ENCODE measurements around the gene ACTR3.

The ACTR3 gene

DNA sequence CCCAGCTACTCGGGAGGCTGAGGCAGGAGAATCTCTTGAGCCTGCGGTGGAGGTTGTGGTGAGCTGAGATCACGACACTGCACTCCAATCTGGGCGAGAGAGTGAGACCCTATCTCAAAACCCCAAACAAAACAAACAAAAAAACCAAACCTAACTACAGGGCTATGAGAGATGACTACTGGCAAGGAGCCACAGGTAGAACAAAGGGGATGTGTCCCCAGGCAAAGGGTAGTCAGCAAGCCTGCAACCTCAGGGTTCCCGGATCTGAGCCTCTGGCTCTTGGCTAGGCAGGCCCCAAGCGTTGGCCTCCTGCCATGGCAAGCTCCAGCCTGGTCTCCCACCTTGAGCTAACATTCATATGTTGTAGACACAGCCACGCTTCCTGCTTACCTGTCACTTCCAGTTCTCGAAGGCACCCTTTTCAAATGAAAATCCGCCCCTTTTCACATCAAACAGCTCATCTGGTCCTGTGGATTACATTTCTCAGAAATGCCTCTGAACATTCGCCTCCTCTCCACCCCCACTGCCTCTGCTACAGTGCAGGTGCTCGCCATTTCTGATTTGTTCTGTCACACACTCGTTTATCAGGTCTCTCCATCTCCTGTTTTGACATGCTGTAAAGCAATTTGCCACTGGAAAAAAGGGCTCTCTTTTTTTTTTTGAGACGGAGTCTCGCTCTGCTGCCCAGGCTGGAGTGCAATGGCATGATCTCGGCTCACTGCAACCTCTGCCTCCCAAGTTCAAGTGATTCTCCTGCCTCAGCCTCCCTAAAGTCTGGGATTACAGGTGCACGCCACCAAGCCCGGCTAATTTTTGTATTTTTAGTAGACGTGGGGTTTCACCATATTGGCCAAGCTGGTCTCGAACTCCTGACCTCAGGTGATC, 13.1 kb upstream of the ACTR3 start:
- DNase-seq (ENCODE audit: low read depth) = no peak

DNA sequence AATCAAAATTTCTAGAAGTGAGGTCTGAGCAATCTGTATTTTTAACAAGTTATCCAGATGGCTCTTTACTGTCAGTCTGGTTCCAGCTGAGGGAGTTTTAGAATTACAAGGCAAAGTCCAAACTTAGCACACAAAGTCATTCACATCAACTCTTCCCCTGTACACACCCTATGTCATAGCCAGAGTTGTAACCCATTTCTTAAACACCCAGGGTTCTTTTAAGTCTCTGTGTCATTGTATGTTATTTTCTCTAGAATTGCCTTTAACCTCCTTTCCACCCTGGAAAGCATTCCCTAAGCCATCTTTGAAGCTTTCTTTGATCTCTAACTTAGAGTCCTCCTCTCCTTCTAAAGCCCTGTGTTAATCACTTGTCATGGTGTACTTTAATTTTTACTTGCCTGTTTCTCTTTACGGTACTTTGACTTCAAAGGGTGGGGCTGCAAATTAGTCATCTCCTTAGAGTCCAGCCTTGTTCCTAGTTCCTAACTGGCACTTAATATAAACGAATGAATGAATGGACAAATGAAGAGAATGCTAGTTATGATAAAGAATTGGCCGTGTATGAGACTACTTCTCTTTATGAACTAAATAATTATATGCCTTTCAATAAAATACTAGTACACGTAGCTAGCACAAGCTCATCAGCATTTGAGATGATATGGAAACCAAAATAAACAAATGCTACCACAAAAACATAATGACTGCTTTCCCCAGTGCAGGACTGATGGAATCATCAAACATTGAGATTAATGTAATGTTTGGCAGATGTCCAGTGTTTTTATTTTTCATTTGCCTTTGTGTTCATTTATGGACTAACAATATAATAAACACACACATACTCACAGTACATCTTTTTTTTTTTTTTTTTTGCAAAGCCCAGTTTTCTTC, 11.9 kb upstream of the ACTR3 start:
- DNase-seq (ENCODE audit: low read depth) = no peak

DNA sequence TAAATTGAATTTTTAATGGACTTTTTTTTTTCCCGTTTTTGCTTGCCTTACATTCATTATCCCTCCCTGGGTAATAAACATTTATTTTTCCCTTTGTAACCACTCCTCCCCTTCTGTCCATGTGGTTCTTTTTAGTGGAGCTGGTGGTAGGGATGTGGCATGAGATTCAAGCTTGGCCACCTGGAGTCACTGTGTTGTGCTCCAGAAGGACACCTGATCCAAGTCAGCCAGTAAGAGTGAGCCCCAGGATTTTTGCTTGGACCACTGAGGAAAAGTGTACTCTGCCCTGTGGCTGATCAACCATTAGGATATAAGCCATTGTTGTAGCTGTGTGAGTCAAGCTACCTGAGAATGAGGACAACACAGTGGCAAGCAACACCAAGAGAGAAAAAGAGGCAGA, 11.1 kb upstream of the ACTR3 start:
- DNase-seq (ENCODE audit: low read depth) = no peak

DNA sequence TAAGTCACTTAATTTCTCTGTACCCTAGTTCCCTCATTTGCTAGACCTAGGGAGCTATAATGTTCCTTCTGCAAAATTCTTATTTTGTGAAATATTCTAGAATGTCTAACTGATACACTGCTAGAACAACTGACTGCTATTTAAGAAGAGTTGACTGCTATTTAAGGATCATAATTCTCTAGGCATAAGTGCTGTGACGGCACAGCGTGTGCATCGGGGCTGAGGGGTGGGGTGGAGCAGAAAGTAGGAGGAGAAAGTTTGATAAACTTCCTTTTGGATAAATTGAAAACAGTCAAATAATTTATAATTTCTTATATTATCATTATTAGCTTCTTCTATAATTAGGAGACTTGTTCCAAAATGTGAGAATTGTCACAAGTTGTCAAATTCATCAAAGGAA, 10.4 kb upstream of the ACTR3 start:
- DNase-seq (ENCODE audit: low read depth) = no peak

DNA sequence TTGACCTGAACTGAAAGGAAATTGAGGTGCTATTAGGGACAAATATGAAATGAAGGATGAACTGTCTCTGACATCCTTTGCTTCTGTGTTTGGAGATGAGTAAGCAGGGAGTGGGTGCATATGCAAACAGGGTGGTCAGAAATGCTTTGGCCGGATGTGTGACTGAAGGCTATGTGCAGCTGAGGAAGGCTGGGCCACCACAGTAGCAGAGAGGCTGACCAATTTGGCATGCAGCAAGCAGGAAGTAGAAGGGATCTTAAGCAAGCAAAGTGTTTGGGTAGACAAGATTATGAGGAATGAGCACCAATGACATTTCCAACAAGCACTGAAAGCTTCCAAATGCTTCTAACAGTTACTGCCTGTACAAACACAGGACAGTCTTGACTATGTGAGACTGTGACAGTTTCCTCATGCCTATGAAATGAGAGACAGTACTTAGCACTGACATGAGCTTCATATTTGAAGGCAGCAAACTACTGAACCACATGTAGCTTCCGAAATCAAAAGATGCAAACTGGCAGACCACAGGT, 3.3 kb upstream of the ACTR3 start:
- DNase-seq (ENCODE audit: low read depth) = peak; percentile 19

DNA sequence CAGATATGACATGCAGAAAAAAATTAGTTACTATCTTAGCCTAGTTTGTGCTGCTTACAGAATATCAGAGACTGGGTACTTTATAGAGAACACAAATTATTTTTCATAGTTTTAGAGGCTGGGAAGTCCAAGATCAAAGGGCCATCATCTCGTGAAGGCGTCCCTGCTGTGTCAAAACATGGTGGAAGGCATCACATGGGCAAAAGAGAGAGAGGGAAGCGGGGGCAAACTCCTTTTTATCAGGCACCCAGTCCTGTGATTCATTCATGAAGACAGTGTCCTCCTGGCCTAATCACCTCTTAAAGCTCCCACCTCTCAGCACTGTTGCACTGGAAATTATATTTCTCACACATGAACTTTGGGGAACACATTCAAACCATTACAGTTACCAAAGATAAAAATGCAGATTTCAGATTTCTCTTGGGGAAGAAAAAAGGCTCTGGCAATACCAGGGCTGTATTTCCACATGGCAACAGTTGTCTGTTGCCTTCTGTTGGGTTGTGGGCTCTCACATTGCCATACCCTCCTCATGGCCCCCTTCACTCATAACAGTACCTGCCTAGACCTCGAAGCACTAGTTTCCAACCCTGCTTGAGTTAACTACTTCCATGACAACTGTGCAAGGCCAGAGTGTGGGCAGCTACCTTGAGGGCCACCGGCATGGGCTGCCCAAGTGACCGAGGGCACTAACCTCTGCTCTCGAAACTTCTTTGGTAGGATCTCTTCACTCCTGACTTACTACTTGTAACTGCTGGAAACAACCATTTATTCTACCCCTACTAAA, 2.7 kb upstream of the ACTR3 start:
- no peak for DNase-seq (ENCODE audit: low read depth)

DNA sequence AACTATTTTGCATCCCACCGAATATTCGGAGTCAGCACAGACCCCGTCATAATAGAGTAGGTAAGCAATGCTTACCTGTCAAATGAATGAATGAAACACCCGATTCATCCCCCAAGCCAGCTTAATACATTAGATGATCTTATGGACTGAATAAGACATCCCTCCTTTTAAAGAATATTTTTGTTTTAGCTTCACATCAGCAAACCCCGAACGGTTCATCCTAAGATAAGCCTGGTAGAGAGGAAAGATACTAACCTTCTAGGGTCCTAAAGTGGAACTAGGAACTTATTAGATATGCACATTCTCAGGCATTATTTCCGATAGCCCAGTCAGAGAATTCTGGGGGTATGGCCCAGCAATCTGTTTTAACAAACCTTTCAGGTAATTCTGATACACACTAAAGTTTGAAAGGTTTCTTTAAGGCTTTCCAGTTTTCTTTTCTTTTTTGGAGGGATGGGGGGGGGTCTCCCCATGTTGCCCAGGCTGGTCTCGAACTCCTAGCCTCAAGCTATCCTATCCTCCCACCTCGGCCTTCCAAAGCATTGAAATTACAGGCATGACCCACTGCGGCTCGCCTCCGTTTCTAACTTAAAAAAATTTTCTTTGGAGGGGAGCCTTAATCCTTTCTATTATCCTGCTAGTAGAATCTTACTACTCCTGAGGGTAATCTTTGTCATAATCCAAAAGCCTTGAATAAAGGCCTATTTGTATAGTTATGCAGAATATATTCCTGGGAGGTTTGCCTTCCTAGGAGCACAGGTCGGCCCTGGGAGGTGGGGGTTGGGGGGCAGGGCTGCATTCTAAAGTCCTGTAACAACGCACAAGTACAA, 1.0 kb upstream of the ACTR3 start:
- no peak for DNase-seq (ENCODE audit: low read depth)

DNA sequence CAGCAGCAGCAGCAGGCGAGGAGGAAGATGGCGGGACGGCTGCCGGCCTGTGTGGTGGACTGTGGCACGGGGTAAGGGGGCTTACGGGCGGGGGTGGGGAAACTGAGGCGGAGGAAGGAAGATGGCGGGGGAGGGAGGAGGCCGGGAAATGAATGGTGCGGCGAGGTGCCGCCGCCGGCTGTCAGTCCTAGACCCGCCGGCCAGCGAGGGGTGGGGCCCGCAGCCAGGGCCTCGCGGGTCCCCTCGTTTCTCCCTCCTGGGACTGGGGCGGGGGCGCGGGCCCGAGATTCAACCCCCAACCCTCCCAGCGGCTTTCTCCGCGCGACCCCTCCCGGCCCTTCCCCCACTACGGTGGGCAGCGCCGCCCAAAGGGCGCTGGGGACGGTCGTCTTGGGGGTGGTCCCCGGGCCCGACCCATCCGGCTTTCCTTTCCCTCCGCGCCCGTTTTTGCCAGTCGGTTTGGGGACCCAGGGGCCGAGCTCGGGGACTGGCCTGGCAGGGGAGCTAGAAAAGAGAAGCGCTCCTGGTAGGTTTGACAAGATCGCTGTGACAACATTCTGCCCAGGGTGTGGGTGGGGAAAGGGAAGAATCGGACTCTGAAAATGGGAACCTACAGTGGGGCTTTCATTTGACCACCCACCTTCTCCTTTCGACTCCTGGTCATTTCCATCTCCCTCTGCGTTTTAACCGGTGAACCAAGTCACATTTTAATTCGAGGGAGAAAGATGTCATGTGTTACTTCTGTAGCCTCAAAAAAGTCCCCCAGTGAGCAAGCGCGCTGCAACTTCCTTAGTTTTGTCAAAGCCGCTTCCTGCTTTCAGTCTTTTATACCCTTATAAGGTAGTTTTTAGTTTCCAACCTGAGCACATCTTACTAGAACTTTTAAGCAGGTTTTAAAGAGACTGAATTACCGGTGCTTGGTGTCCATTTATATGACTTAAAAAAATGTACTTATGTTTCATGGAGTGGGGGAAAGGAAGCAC, 655 bp downstream of the ACTR3 start:
- DNase-seq (ENCODE audit: low read depth) = peak; percentile 56

DNA sequence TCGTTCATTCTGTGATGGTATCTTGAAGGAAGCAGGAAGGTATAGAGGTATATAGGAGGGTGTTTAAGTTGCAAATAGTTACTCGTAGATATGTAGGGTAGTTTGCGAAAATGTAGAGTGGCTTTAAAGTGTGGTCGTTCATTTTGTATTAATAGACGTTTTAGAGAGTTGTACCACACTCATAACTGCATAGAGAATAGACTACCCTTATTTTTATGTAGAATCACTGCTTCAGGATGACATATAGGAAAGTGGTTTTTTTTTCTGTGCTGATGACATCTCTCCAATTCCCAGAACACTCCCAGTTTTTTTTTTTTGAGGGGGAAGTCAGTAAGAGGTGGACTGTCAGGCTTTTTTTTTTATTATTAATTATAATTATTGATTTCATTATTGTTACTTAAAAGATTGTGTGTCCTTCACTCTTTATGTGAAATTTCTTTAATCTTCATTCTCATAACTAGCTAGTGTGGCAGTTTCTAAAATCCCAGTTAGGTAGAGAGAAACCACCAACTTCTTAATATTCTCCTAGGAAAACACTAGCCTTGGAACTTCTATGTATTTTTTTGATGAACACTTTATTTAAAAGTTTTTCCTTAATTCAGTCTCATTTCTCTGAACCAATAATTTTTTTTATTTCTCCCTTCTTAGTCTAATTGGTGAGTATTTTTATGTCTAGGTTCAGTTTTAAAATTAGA, 1.5 kb downstream of the ACTR3 start:
- no peak for DNase-seq (ENCODE audit: low read depth)

DNA sequence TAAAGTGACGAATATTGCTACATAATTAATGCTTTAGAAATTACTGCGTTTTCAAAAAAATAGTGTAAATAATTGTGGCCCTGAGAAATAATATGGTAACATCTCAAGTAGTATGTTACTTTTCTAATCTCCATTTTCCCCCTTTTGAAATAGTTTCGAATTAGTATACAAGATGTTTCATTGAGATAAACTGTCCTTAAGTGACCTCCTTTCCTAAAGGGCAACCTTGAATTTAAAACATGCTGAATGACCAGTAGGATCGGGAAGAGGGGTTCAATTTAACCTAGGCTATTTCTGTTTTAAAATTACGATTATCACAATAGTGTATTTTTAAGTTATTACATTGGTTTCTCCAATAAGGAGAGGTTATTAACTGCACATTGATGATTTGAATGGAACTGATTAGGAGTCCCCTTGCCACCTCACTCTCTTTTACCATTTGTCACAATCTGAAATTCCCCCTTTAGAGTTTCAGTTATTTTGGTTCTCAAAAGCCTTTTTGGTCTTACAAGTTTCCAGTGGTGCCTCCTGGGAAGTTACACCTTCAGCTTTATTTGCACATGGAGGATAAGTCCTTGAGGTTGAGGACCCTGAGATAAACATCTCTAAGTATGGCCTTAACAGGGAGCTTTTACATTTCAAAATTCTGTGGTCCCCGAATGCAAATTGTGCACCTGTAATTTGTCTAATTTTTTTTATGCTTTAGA, 2.3 kb downstream of the ACTR3 start:
- no peak for DNase-seq (ENCODE audit: low read depth)

DNA sequence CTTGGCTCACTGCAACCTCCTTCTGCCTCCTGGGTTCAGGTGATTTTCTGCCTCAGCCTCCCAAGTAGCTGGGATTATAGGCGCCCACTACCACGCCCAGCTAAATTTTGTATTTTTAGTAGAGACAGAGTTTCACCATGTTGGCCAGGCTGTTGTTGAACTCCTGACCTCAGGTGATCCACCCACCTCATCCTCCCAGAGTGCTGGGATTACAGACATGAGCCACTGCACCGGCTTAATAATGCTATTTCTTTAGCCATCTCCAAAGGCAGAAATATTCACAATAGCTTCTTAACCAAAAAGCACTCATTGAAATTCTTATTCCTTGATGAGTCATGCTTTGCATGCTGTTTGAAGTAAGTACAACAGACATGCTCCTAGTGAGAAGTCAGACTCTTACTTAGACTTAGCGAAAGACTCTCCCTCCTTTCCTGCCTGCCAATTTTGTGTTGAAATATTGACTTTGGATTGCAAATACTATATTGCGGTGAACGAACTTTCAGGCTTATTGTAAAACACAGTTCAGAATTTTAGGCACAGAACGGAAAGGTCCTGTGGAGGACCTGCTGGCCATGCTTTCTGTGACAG, 4.4 kb downstream of the ACTR3 start:
- no peak for DNase-seq (ENCODE audit: low read depth)

DNA sequence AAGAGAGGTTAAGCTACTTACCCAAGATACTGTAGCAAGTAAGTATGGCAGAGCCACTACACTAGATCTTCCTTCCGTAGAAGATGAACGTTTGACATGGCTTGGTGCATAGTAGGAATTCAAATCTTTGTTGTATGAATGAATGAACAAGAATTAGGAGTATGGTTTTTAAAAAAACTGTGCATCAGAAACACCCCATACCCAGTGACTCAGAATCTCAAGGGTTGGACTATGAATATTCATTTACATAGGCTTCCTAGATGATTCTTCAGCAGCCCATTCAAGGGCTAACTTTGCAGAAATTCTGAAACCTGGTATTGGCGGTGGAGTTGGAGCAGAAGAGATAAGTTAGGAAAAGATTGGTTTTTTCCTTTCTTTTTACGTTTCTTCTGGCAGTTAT, 5.4 kb downstream of the ACTR3 start:
- no peak for DNase-seq (ENCODE audit: low read depth)

DNA sequence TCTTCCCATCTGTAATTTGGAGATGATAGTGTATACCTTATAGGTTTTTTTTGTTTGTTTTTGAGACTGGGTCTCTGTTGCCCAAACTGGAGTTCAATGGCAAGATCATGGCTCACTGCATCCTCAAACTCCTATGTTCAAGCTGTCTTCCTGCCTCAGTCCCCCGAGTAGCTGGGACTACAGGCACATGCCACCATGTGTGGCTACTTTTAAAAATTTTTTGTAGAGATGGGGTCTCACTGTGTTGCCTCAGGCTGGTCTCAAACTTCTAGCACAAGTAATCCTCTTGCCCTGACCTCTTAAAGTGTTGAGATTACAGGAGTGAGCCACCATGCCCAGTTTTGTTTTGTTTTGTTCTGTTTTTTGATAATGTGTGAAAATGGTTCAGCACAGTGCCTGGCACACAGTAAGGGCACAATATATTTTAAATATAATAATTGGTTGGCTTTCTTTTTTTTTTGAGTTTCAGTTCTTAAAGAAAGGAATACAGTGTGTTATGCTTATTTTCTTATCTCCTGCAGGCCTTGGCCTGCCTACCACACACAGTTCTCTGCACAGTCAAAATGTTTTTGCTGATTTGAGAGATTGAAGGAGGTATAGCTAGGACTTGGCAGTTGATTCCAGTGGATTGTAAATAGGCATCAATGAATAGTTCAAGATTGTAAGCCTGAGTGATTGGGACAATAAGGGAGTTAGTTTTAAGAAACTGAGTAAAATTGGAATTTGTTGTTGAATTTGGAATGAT, 6.1 kb downstream of the ACTR3 start:
- DNase-seq (ENCODE audit: low read depth) = no peak

DNA sequence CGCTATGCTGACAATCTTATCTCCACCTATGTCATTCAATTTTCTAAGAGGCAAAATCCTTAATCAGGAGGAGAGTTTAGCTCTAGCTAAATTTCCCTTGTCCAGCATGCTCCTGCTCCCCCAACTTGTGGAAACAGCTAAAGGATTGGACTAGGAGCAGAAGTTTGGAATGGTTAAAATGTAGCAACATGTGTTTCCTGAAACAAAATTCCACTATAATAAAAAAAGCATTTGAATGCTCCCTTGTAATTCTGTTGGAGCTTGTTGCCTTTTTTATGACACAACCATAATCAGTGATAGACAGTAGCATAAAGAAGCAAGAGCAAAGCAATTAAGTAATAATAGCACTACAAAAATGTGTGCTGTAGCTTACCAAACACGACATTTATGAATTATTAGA, 6.9 kb downstream of the ACTR3 start:
- DNase-seq (ENCODE audit: low read depth) = no peak

DNA sequence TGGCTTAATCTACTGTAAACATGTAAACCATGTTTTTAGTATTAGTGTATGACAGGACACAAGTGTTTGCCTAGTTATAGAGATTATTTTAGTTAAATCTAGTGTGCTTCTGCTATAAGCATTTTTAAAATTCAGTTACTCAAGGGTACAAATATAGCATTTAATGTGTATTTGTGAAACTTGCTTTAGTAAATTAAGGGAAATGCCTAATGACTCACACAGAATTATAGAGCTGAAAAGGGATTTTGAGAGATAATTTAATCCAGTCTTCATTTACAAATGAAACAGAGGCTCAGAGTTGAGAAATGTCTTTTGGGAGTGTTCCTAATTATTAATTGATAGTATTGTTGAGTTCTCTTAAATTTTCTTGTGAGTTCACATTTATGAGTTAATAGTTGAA, 8.2 kb downstream of the ACTR3 start:
- no peak for DNase-seq (ENCODE audit: low read depth)

DNA sequence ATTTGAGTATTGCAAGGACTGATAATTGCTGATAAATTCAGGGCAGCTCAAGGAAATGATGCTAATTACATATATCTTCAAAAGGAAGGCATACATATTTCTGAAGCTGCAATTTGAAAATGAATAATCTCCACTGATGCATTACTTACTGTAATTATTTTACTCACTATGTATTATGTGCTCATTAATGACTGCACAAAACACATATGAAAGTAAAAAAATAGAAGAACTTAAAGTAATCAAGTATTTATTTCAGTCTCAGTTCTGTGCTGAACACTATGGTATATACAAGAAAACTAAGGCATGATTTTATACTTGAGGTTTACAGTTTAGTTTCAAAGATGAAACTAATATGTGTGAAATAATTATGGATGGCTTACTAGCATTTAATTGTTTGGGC, 9.3 kb downstream of the ACTR3 start:
- no peak for DNase-seq (ENCODE audit: low read depth)

DNA sequence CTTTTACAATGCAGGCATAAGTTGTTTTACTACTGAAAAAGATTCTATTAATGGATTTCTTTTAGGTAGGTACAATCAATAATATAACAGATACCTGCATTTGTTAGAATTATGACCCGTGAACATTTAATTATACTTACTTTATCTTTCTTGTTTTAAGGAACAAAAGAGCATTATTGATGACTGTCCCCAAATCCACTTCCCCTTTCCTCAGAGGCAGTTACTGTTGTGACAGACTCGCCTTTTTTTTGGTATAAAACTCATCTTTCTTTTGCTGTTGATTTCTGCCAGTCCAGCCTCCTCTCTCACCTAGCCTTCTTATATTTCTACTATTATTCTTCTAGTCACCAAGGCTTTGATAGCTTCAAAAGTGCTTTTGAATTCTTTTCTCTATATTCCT, 12.1 kb downstream of the ACTR3 start:
- no peak for DNase-seq (ENCODE audit: low read depth)

DNA sequence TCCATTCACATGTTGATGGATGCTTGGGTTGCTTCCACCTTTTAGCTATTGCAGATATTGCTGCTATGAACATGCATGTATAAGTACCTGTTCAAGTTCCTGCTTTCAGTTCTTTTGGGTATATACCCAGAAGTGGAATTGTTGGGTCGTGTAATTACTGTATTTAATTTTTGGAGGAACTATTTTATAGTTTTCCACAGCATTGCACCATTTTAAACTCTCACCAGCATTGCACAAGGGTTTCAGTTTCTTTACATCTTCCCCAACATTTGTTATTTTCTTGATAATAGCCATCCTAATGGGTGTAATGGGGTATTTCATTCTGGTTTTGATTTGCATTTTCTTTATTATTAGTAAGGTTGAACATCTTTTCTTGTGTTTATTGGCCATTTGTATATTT, 16.0 kb downstream of the ACTR3 start:
- no peak for DNase-seq (ENCODE audit: low read depth)

Measured in stimulated activated CD8-positive, alpha-beta memory T cell treated with anti-CD3 and anti-CD28 coated beads, Interleukin-12 subunit alpha, Interleukin-12 subunit beta, amount 100 ng/mL, for 4 hours (primary cell).